Measurements from ENCODE around the gene TMEM273. TPM values are rescaled to one million over a fixed set of nuclear protein-coding genes. Genes with fewer than 3 reads are reported as not detected.

The TMEM273 gene
- total RNA-seq, 1 experiment from 2014 or later, result not detected

- H3K9me2 ChIP-seq (ENCODE audit: insufficient read depth), result no peaks in the 10 kb centered on the region
- H3K36me3 ChIP-seq (ENCODE audit: control insufficient read depth in 1 of 2, insufficient read depth in 2 of 2, low read length in 2 of 2), result no peaks in the 10 kb centered on the region
- peaks cover 30% of the 10 kb centered on the region for H3K27me3 ChIP-seq (ENCODE audit: insufficient read depth, low read length)
- ATAC-seq, result no peak
- H3K9ac ChIP-seq (ENCODE audit: low read length), result no peak overlapping the region
- H4K20me1 ChIP-seq (ENCODE audit: insufficient read depth), result no peaks in the 10 kb centered on the region; the same call in 1 of the 2 replicates
- H3K4me3 ChIP-seq (replicated peaks in 1 of 2; ENCODE audit: low read depth in 1 of 2, low read length in 2 of 2), result no peak overlapping the region
- DNase-seq (ENCODE audit: low read depth, low spot score), result no peak
- CTCF ChIA-PET, result interaction anchor here (0.9 to 1.5 kb wide), 9 partner anchors 9 to 506 kb away, joined by 3 to 16 read pairs (median 4); no protein-coding TSS in a partner anchor
- RAD21 ChIA-PET (ENCODE audit: low non-redundant PET in 1 of 2, low total read pairs in 2 of 2, uncharacterized antibody in 2 of 2, unreplicated experiment in 2 of 2), result interaction anchor here in 1 of 2 experiments (0.7 kb wide), 1 partner anchor 506 kb away, joined by 3 read pairs; no protein-coding TSS in a partner anchor
- no peaks in the 10 kb centered on the region for H3K79me2 ChIP-seq (ENCODE audit: insufficient read depth, low read length)
- no peak overlapping the region for H3K4me2 ChIP-seq (ENCODE audit: low read length)
- H3K27ac ChIP-seq (ENCODE audit: low read depth, low read length), result no peak overlapping the region
- peaks cover 2 to 4% of the 10 kb centered on the region in 2 experiments; a peak in 1 of 4 replicates for H3K4me1 ChIP-seq (ENCODE audit: control insufficient read depth in 1 of 2, insufficient read depth in 2 of 2, low read length in 2 of 2)
- H3K9me3 ChIP-seq (ENCODE audit: control insufficient read depth in 1 of 2, insufficient read depth in 1 of 2, low read depth in 1 of 2, low read length in 2 of 2), result no peaks in the 10 kb centered on the region
- intact Hi-C loops (cut with micrococcal nuclease), result loop anchor here (1.0 to 5.0 kb wide), 4 partner anchors 182 to 501 kb away; no protein-coding TSS in a partner anchor
- H2AFZ ChIP-seq (ENCODE audit: low read depth, low read length, poor library complexity, severe bottlenecking), result no peak overlapping the region
- no TSS peak for BruUV-seq (replicated peaks)
- TF ChIP-seq, protein P1, sequence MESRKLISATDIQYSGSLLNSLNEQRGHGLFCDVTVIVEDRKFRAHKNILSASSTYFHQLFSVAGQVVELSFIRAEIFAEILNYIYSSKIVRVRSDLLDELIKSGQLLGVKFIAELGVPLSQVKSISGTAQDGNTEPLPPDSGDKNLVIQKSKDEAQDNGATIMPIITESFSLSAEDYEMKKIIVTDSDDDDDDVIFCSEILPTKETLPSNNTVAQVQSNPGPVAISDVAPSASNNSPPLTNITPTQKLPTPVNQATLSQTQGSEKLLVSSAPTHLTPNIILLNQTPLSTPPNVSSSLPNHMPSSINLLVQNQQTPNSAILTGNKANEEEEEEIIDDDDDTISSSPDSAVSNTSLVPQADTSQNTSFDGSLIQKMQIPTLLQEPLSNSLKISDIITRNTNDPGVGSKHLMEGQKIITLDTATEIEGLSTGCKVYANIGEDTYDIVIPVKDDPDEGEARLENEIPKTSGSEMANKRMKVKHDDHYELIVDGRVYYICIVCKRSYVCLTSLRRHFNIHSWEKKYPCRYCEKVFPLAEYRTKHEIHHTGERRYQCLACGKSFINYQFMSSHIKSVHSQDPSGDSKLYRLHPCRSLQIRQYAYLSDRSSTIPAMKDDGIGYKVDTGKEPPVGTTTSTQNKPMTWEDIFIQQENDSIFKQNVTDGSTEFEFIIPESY (IDR thresholded peaks at IDR 0.05; ENCODE audit: extremely low read depth, insufficient replicate concordance, low read length), result no peak
- TF ChIP-seq CBX3 (IDR thresholded peaks at IDR 0.05; ENCODE audit: low read depth) (no peak), ZFX (IDR thresholded peaks at IDR 0.05) (no peak), MAX (IDR thresholded peaks at IDR 0.05) (no peak), SRF (IDR thresholded peaks at IDR 0.05; ENCODE audit: low read depth) (no peak), ATF3 (IDR thresholded peaks at IDR 0.05) (no peak), CEBPB (IDR thresholded peaks at IDR 0.05; ENCODE audit: low read depth) (no peak), FOSL1 (IDR thresholded peaks at IDR 0.05; ENCODE audit: low read depth) (no peak), ZNF274 (IDR thresholded peaks at IDR 0.05; ENCODE audit: low read depth, low read length) (no peak), YY1 (IDR thresholded peaks at IDR 0.05; ENCODE audit: extremely low read depth, insufficient replicate concordance, low read depth, low read length) (no peak), POLR2AphosphoS5 (IDR thresholded peaks at IDR 0.05; ENCODE audit: low read depth, low read length) (no peak), SP1 (IDR thresholded peaks at IDR 0.05; ENCODE audit: low read depth) (no peak), EZH2 (IDR thresholded peaks at IDR 0.05) (no peak), ELF1 (IDR thresholded peaks at IDR 0.05; ENCODE audit: borderline replicate concordance, low read depth) (no peak), RAD21 (IDR thresholded peaks at IDR 0.05; ENCODE audit: low read depth) (no peak), EZH2phosphoT487 (IDR thresholded peaks at IDR 0.05; ENCODE audit: borderline replicate concordance) (no peak), SIN3A (IDR thresholded peaks at IDR 0.05; ENCODE audit: low read depth) (no peak), JUND (IDR thresholded peaks at IDR 0.05) (no peak)
- TF ChIP-seq, protein P2, sequence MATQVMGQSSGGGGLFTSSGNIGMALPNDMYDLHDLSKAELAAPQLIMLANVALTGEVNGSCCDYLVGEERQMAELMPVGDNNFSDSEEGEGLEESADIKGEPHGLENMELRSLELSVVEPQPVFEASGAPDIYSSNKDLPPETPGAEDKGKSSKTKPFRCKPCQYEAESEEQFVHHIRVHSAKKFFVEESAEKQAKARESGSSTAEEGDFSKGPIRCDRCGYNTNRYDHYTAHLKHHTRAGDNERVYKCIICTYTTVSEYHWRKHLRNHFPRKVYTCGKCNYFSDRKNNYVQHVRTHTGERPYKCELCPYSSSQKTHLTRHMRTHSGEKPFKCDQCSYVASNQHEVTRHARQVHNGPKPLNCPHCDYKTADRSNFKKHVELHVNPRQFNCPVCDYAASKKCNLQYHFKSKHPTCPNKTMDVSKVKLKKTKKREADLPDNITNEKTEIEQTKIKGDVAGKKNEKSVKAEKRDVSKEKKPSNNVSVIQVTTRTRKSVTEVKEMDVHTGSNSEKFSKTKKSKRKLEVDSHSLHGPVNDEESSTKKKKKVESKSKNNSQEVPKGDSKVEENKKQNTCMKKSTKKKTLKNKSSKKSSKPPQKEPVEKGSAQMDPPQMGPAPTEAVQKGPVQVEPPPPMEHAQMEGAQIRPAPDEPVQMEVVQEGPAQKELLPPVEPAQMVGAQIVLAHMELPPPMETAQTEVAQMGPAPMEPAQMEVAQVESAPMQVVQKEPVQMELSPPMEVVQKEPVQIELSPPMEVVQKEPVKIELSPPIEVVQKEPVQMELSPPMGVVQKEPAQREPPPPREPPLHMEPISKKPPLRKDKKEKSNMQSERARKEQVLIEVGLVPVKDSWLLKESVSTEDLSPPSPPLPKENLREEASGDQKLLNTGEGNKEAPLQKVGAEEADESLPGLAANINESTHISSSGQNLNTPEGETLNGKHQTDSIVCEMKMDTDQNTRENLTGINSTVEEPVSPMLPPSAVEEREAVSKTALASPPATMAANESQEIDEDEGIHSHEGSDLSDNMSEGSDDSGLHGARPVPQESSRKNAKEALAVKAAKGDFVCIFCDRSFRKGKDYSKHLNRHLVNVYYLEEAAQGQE (IDR thresholded peaks at IDR 0.05; ENCODE audit: low read depth), result no peak
- POLR2A ChIA-PET, result no interaction called here
Measured at GRCh38 chr10:49163741-49164140, 24.4 kb downstream of the TMEM273 start.
